C1 segment of cervical spinal cord (tissue), 14 donors: ENCODE results near the gene GDNF.
"Not testable (repeated sequence)": the region's sequence is repeated elsewhere in the genome, so short reads cannot be mapped to it uniquely, and the experiment has no call there.

ENCODE experiments used
- DNase-seq, 14 donors: peaks; one replicate each; lab custom pipeline; 2025; lab: John Stamatoyannopoulos, UW

GDNF gene, protein sequence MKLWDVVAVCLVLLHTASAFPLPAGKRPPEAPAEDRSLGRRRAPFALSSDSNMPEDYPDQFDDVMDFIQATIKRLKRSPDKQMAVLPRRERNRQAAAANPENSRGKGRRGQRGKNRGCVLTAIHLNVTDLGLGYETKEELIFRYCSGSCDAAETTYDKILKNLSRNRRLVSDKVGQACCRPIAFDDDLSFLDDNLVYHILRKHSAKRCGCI

GRCh38 chr5:37839407-37840052 is at the start of gene GDNF:
TSS of gene GDNF (minus strand) at chr5:37840041. CDS start at chr5:37834796, 5,245 bp downstream.
- DNase-seq = peak in 5 of 14 donors; percentile 12 to 73 (median 56)

DNA sequence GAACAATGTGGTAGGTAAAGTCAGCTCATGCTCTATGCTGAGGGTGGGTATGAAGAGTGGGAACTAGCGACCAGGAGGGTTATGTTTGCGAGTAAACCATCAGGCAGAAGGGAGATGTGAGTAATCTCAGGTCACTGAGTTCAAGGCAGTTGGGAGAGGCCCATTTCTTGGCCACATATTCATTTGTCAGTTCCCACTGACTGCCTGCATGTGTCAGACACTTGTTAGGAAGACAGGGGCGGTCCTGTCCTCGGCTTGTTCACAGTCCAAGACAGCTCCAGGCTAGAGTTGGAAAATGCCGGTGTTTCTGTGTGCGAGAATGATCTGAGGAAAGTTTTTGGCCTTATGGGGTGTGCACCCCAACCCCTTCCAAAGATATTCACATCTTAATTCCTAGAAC is 48.6 kb upstream of the GDNF start:
- DNase-seq = no peak

- DNase-seq = no peak
These were observed 46.5 kb upstream of the GDNF start for GRCh38 chr5:37886242-37886905.

DNA sequence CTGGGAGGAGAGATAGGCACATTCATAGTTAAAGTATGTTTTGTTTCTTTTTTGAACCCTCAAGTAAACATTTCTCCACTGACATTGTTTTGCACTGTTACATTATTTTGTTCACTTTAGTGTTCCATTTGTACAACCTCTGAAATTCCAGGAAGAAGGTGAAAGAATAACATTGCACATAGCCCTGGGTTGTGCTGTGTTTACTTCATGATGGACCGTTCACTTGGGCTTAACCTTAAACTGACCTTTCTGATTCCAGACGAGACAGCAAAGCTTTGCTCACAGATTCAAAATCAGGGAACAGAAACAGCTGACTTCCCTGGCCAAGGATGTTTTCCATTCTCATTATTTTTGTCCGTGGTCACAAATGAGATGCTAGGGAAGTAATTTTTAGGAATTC is 42.8 kb upstream of the GDNF start:
- DNase-seq = no peak

- DNase-seq = no peak
These were observed 41.5 kb upstream of the GDNF start for GRCh38 chr5:37881359-37881758.

DNA sequence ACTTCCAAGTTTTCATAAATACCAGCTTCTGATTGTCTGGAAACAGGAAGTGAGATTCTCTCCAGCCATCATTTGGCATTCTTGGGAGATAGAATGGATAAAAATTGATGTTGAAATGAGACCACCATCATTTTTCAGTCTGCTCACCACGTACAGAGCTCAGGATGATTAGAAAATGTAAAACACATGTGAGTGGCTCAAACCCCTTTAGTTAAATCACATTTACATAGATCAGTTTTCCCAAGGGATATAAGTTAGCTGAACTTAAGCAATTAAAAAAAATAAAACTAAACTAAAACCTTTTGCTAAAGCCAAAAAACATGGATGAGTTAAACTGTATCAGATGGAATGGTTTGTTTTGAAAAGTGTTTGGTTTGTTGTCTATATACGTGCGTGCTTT is 37.1 kb upstream of the GDNF start:
- no peak for DNase-seq

- DNase-seq = no peak
These were observed 36.4 kb upstream of the GDNF start for GRCh38 chr5:37876245-37876644.

DNA sequence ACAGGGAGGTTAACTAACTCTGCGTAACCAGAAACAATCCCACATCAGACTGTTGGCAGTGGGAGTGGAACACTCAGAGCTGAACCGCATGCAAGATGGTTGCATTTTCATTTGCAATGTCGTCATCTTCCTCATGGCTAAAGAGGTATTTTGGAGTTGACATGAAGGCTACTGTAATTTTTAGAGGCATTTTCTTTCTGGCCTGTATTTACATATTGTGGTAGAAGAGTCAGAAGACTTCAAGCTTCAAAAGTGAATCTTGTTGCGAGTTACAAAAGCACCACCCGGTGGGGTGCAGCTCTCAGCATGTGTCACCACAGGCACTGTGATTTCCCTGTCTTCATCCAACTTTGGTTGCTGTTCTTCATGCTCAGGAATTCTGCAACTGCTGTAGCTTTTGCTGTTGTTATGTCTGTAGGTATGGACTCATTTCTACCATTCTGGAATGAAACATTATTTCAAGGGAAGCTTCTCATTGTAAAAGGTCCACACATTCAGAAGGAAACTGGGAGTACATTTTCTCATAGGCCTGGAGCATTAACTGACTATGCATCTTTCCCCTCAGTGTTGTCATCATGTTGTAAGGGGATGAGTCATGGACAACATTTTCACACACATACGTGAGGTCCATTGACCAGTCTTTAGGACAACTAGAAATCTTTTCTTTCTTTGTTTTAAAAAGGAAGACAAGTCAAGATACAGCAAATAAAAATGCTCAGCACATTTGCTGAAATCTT is 35.4 kb upstream of the GDNF start:
- no peak for DNase-seq

DNA sequence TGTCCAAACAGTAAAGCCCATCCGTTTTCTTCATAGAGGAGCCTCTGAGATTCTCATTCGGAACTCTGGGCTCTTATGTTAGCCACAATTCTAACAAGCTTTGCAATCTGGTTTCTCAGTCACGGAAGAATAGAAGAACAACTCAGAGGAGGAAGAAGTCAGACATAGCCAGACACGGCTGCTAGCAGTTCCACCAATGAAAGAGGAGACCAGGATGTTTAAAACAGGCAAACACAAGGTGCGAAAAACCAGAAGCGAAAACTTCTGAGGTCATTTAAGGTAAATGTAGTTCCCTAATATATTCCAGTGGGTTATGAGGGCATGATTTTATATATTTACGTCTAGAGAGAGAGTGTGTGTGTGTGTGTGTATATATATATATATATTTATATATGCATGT is 34.1 kb upstream of the GDNF start:
- DNase-seq = no peak

DNA sequence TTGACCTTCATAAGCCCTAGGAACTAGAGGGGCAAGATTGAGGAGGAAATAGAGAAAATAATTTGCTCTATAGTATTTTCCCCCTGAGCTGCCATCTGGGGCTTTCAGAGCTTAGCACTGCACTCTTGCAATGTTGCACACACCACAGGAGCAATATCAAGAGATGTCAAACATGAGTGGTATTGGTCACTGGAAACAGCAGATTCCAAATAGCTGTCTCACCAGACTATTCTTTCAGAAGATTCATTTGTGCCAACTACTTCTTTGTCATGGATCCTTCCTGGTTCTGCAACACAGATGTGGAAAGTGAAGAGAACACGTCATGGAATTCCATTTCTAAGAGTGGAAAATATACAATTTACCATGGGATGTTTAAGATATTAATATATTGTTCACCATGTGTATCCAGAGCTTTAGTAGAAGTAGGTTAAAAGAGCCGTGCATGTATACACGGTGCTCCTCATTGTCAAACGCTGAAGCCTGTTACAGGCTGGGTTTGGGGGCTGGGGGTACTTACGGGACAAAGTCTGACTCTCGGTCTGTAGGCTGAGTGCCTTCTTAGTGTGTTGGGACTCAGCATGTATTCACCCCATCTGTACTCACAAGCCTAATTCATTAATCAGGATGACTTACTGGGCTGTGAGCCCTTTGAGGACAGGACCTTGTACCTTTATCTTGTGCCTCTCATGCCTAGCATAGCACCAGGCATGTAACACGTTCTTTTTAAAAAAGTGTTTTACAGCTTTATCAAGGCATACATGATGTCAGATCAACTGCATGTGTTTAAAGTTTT is 31.4 kb upstream of the GDNF start:
- DNase-seq = no peak

- DNase-seq = no peak
These were observed 29.4 kb upstream of the GDNF start for GRCh38 chr5:37869216-37869615.

DNA sequence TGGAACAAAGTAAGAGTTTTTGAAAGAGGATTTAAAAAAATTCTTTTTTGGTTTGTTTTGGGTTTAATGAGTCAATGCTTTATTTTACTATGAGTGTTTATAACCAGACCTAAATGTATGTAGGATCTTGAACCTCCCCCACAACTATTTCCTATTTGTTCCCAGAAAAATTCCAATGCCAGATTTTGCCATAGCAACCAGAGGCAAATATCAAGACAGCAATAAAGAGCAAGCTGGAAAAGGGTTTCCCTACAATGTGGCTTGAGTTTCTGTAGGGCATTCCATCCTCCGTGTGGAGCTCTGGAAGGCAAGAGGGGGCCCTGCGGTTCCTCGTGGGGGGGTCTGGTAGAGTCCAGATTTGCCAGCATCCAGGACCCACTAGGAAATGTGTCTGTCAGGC is 27.8 kb upstream of the GDNF start:
- DNase-seq = no peak

GRCh38 chr5:37862907-37863306 is 23.1 kb upstream of the GDNF start:
- not testable (repeated sequence) for DNase-seq

GRCh38 chr5:37860206-37860605 is 20.4 kb upstream of the GDNF start:
- no peak for DNase-seq

GRCh38 chr5:37859805-37860204 is 20.0 kb upstream of the GDNF start:
- DNase-seq = no peak

- no peak for DNase-seq
These were observed 18.4 kb upstream of the GDNF start for GRCh38 chr5:37858250-37858649.

GRCh38 chr5:37857696-37858095 is 17.9 kb upstream of the GDNF start:
- DNase-seq = no peak

GRCh38 chr5:37855438-37855837 is 15.6 kb upstream of the GDNF start:
- no peak for DNase-seq

DNA sequence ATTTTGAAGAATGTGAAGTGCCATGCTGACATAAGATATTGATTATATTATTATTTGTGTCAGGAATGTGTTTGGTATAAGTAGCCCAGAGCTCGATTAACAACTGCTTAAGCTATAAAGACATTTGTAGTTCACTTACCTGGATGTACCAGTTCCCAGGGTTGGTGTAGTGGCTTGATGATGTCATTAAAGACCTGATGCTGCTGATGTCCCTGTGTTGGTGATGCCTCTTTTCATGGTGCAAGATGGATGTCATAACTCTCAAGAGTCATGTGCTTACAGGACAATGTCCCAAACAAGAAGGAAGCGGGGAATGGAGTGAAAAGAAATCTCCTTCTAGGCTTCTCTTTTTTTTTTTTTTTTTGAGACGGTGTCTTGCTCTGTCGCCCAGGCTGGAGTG is 11.5 kb upstream of the GDNF start:
- DNase-seq = no peak

DNA sequence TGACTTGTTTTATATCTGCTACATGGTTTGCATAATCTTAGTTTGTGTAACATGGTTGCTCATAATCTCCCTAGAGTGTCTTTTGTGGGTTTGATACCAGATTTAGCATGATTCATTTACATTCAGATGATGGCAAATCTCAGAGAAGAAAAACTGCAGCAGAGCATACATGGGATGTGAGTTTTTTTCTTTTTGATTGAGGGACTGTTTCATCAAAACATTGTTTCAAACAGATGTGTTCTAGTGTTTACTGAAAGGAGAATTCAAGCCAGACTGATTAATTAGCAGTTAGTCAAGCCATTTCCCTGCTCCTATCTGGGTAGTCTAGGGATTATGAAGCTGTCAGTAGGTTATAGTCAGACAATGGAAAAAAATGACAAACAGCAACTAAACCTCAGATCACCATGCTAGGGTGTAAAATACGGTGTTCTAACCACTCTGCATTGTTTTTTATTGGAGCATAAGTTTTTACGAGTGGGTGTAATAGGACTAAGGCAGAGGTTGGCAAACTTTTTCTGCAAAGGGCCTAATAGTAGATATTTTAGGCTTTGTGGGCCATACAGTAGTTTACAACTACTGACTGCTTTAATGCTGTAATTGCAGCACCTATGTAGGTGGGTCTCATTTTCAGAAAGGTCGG is 10.5 kb upstream of the GDNF start:
- DNase-seq = no peak

GRCh38 chr5:37849641-37850040 is 9.8 kb upstream of the GDNF start:
- no peak for DNase-seq
